ENCODE data around the gene FAM76A. TPM values are rescaled to one million over a fixed set of nuclear protein-coding genes. Genes with fewer than 3 reads are reported as not detected.

Gene FAM76A
- 5.7 and 7.6 TPM in 2 replicates for total RNA-seq

GRCh38 chr1:27725374-27726172, at the start of gene FAM76A:
TSS of gene FAM76A (plus strand) at chr1:27725961. CDS start at chr1:27726081, 120 bp downstream.

DNA sequence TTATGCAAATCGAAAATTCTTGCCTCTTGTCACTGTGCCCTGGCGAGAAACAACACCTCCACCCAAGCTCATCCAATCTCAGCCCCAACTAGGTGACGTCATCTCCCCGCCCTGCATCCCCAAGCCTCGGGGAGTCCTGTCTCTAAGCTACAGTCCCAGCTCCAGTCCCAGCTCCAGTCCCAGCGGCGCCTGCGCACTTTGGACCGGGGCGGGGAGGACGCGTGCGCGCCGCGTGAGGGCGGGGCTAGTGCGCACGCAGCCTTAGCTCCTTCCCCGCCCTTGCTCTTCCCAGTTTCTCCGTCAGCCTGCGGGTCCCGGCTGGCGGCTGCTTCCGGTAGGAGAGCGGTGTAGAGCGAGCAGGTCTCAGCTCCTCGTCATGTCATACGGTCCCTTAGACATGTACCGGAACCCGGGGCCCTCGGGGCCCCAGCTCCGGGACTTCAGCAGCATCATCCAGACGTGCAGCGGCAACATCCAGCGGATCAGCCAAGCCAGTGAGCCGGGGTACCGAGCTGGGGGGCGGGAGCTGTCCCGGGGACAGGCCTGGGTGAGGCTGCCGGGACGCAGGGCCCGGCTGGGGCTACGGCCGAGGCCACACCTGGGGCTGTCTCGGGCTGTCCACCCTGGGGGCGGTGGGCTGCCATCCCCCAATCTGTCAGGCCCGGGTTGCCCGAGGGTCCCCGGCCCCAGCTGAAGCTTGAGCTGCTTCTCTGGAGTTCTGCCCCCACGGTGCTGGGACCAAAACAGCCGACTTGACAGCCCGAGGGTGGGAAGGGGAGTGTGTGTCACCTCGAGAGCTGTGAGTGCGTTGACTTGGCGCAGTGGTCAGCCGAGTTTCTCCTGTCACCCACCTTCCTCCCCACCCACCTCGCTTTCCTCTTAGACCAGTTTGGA, 47.4 kb downstream of the FAM76A start, which contains the start of gene STX12:
Gene STX12 (plus strand): TSS at position 288 of the 894 bp plus-strand sequence. CDS start 89 bp downstream, at position 377.

Other genes with a start within 250 kb of the FAM76A start
- gene WASF2, start 235.8 kb upstream of the FAM76A start, total RNA-seq: 24.7 and 25.1 TPM in 2 replicates
- 8.3 and 8.6 TPM in 2 replicates for gene AHDC1, start 121.8 kb upstream of the FAM76A start, total RNA-seq
- gene FGR, start 90.8 kb upstream of the FAM76A start, total RNA-seq: under 0.01 TPM in 1 of 2 replicates, not detected in the other
- gene IFI6, start 53.8 kb upstream of the FAM76A start, total RNA-seq: 15.3 and 23.5 TPM in 2 replicates
- gene STX12, start 47.3 kb downstream of the FAM76A start, total RNA-seq: 25.4 and 32.9 TPM in 2 replicates
- 38.7 and 45.1 TPM in 2 replicates for gene PPP1R8, start 104.8 kb downstream of the FAM76A start, total RNA-seq
- 10.3 TPM in 2 replicates for gene THEMIS2, start 146.6 kb downstream of the FAM76A start, total RNA-seq
- 33.7 and 34.1 TPM in 2 replicates for gene RPA2, start 188.6 kb downstream of the FAM76A start, total RNA-seq
- not detected in 2 replicates for gene SMPDL3B, start 209.0 kb downstream of the FAM76A start, total RNA-seq
- 7.0 and 9.8 TPM in 2 replicates for gene XKR8, start 234.0 kb downstream of the FAM76A start, total RNA-seq

Measured in bronchus fibroblast of lung (primary cell).